Measurements from ENCODE around the gene TACR3.
"Not testable (repeated sequence)": the region's sequence is repeated elsewhere in the genome, so short reads cannot be mapped to it uniquely, and the experiment has no call there.

TACR3 gene

GRCh38 chr4:103719830-103720207, at the start of gene TACR3:
Gene TACR3 (minus strand): TSS chr4:103719985. CDS start chr4:103719675, 310 bp downstream.
- DNase-seq (ENCODE audit: low read depth): no peak

GRCh38 chr4:103757631-103758030, 37.8 kb upstream of the TACR3 start:
- DNase-seq (ENCODE audit: low read depth): no peak

GRCh38 chr4:103756741-103757140, 37.0 kb upstream of the TACR3 start:
- DNase-seq (ENCODE audit: low read depth): no peak

- no peak for DNase-seq (ENCODE audit: low read depth)
These were observed 35.1 kb upstream of the TACR3 start for GRCh38 chr4:103754844-103755243.

GRCh38 chr4:103753868-103754653, 34.3 kb upstream of the TACR3 start:
- DNase-seq (ENCODE audit: low read depth): no peak

- not testable (repeated sequence) for DNase-seq (ENCODE audit: low read depth)
These were observed 3.4 kb upstream of the TACR3 start for GRCh38 chr4:103723150-103723549.

GRCh38 chr4:103721251-103721650, 1.5 kb upstream of the TACR3 start:
- DNase-seq (ENCODE audit: low read depth): no peak

GRCh38 chr4:103720661-103721060, 876 bp upstream of the TACR3 start:
- no peak for DNase-seq (ENCODE audit: low read depth)

GRCh38 chr4:103719105-103719829, 518 bp downstream of the TACR3 start:
- no peak for DNase-seq (ENCODE audit: low read depth)

- DNase-seq (ENCODE audit: low read depth): no peak
These were observed 27.2 kb downstream of the TACR3 start for GRCh38 chr4:103692615-103693014.

GRCh38 chr4:103673983-103674382, 45.8 kb downstream of the TACR3 start:
- no peak for DNase-seq (ENCODE audit: low read depth)

GRCh38 chr4:103666764-103667163, 53.0 kb downstream of the TACR3 start:
- DNase-seq (ENCODE audit: low read depth): not testable (repeated sequence)

GRCh38 chr4:103664436-103665075, 55.2 kb downstream of the TACR3 start:
- DNase-seq (ENCODE audit: low read depth): no peak

- DNase-seq (ENCODE audit: low read depth): no peak
These were observed 71.2 kb downstream of the TACR3 start for GRCh38 chr4:103648541-103648940.

GRCh38 chr4:103645991-103646390, 73.8 kb downstream of the TACR3 start:
- no peak for DNase-seq (ENCODE audit: low read depth)

- DNase-seq (ENCODE audit: low read depth): no peak
These were observed 85.5 kb downstream of the TACR3 start for GRCh38 chr4:103634236-103634635.

- no peak for DNase-seq (ENCODE audit: low read depth)
These were observed 93.5 kb downstream of the TACR3 start for GRCh38 chr4:103626296-103626695.

- DNase-seq (ENCODE audit: low read depth): no peak
These were observed 127.9 kb downstream of the TACR3 start for GRCh38 chr4:103591841-103592240.

- no peak for DNase-seq (ENCODE audit: low read depth)
These were observed 152.2 kb downstream of the TACR3 start for GRCh38 chr4:103567591-103567990.

- not testable (repeated sequence) for DNase-seq (ENCODE audit: low read depth)
These were observed 160.6 kb downstream of the TACR3 start for GRCh38 chr4:103559178-103559577.
